BE2C (cell line): ENCODE data around the gene ATG101.

ENCODE experiments used
- DNase-seq: peaks from one replicate; pipeline ENCODE4 v3.0.0-alpha.2; 2020
- H3K27me3 ChIP-seq: fragments of 250-450 bp; sonication (Bioruptor Pico); 2 replicates; pipeline ENCODE4 v1.5.1; 2020; ENCODE audit warnings: mild to moderate bottlenecking
- H3K36me3 ChIP-seq: fragments of 250-450 bp; sonication (Bioruptor Pico); 2 replicates; pipeline ENCODE4 v1.5.1; 2020; ENCODE audit warnings: mild to moderate bottlenecking
- H3K4me1 ChIP-seq: fragments of 250-450 bp; sonication (Bioruptor Pico); 2 replicates; pipeline ENCODE4 v1.5.1; 2020
- H3K4me3 ChIP-seq: 2 replicates; pipeline ENCODE4 v1.5.1; 2011; ENCODE audit warnings: low read depth, low read length
- H3K9me3 ChIP-seq: fragments of 250-450 bp; sonication (Bioruptor Pico); 2 replicates; pipeline ENCODE4 v1.5.1; 2020
- CTCF ChIP-seq: IDR thresholded peaks from 2 replicates; pipeline ENCODE4 v1.5.1; 2012; ENCODE audit warnings: mild to moderate bottlenecking, low read depth, low read length

Gene ATG101

GRCh38 chr12:52056801-52057637 is 12.8 kb upstream of the ATG101 start:
- Histone ChIP-seq H3K9me3 (no peaks in the 10 kb centered on the region), H3K36me3 (peaks cover 25% of the 10 kb centered on the region), H3K4me1 (peaks cover 14% of the 10 kb centered on the region), H3K27me3 (no peaks in the 10 kb centered on the region), H3K4me3 (no peak overlapping the region)
- DNase-seq = no peak
- no peak for TF ChIP-seq CTCF

- Histone ChIP-seq H3K27me3 (no peaks in the 10 kb centered on the region), H3K4me3 (no peak overlapping the region), H3K36me3 (peaks cover 25% of the 10 kb centered on the region), H3K9me3 (no peaks in the 10 kb centered on the region), H3K4me1 (peaks cover 14% of the 10 kb centered on the region)
- DNase-seq = no peak
- no peak for TF ChIP-seq CTCF
Measured at GRCh38 chr12:52057638-52058576, 11.9 kb upstream of the ATG101 start.

GRCh38 chr12:52058631-52059361 is 11.0 kb upstream of the ATG101 start:
- Histone ChIP-seq H3K9me3 (no peaks in the 10 kb centered on the region), H3K27me3 (no peaks in the 10 kb centered on the region), H3K36me3 (peaks cover 25% of the 10 kb centered on the region), H3K4me3 (no peak overlapping the region), H3K4me1 (peaks cover 14% of the 10 kb centered on the region)
- DNase-seq = peak; percentile 86
- TF ChIP-seq CTCF = no peak

- Histone ChIP-seq H3K36me3 (peaks cover 22% of the 10 kb centered on the region), H3K9me3 (no peaks in the 10 kb centered on the region), H3K27me3 (no peaks in the 10 kb centered on the region), H3K4me1 (peaks cover 17% of the 10 kb centered on the region), H3K4me3 (no peak overlapping the region)
- no peak for DNase-seq
- TF ChIP-seq CTCF = no peak
Measured at GRCh38 chr12:52059582-52060497, 9.9 kb upstream of the ATG101 start.

- peaks cover 22% of the 10 kb centered on the region for H3K36me3 ChIP-seq
- H3K9me3 ChIP-seq = no peaks in the 10 kb centered on the region
- no peak for TF ChIP-seq CTCF
- no peak overlapping the region for H3K4me3 ChIP-seq
- no peaks in the 10 kb centered on the region for H3K27me3 ChIP-seq
- H3K4me1 ChIP-seq = peaks cover 17% of the 10 kb centered on the region
- DNase-seq = no peak
Measured at GRCh38 chr12:52060498-52061177, 9.1 kb upstream of the ATG101 start.
